Measurements from ENCODE around the gene GRIK4. TPM values are rescaled to one million over a fixed set of nuclear protein-coding genes. Genes with fewer than 3 reads are reported as not detected.
"Not testable (repeated sequence)": the region's sequence is repeated elsewhere in the genome, so short reads cannot be mapped to it uniquely, and the experiment has no call there.

Gene GRIK4
- total RNA-seq, 2 experiments from 2014 or later = not detected

GRCh38 chr11:120494595-120494994 lies 17.0 kb upstream of the GRIK4 start:
- Mint-ChIP-seq H3K4me3 (no peak overlapping the region), H3K9me3 (no peaks in the 10 kb centered on the region), H3K36me3 (no peaks in the 10 kb centered on the region), H3K27me3 (peaks cover 4% of the 10 kb centered on the region), H3K27ac (no peak overlapping the region), H3K4me1 (ENCODE audit: low read depth) (no peaks in the 10 kb centered on the region)
- POLR2A ChIA-PET = no interaction called here
- CTCF ChIA-PET = interaction anchor here (1.5 kb wide), 1 partner anchor 159 kb away, joined by 4 read pairs; no protein-coding TSS in a partner anchor
- intact Hi-C loops (cut with micrococcal nuclease) = no loop called here
- no peak for DNase-seq

DNA sequence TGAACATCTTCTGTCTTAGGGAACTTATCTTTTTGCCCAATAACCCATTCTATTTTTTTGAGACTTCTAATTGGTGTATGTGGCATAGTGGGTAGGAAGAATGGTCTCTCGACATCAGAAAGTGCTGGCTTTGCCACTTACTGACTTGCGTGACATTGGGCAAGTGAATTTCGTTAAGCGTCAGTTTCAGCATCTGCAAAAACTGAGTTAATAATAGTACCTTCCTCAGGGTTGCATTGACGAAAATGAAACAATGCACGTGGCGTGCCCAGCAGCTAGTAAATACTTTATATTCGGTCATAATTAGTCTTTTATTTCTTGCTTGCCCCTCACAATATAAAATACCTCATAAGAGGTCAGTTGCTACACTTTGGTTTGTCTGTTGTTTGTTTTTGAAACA lies 12.5 kb upstream of the GRIK4 start:
- ChIA-PET CTCF (no interaction called here), POLR2A (no interaction called here)
- no peak overlapping the region for H3K4me3 Mint-ChIP-seq
- H3K9me3 Mint-ChIP-seq = no peaks in the 10 kb centered on the region
- H3K27ac Mint-ChIP-seq = no peak overlapping the region
- no peaks in the 10 kb centered on the region for H3K4me1 Mint-ChIP-seq (ENCODE audit: low read depth)
- H3K36me3 Mint-ChIP-seq = no peaks in the 10 kb centered on the region
- no peak for DNase-seq
- intact Hi-C loops (cut with micrococcal nuclease) = no loop called here
- peaks cover 19% of the 10 kb centered on the region for H3K27me3 Mint-ChIP-seq

- H3K27ac Mint-ChIP-seq = no peak overlapping the region
- no peaks in the 10 kb centered on the region for H3K36me3 Mint-ChIP-seq
- POLR2A ChIA-PET = no interaction called here
These were observed 11.7 kb upstream of the GRIK4 start for GRCh38 chr11:120499859-120500258.

DNA sequence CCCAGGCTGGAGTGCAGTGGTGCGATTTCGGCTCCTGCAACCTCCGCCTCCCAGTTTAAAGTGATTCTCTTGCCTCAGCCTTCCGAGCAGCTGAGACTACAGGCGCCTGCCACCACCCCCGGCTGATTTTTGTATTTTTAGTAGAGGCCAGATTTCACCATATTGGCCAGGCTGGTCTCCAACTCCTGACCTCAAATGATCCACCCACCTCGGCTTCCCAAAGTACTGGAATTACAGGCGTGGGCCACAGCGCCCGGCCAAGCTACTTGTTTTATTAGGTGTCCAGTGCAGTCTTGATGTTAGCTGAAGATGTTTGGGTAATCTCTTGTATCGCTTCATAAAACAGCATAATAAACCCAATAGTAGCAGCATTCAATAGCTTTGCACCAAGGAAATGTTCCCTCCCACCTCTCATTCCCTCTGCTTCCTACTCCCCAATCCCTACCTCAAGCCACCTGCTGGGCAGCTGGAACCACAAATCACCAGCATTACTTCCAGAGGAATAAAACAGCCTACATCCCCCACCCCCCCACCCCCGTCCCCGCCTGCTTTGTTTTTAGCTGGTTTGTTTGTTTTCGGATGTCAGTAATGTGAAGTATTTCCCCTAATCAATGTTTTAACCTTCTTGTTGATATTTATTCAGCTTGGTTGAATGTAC lies 11.0 kb upstream of the GRIK4 start:
- Mint-ChIP-seq H3K4me3 (no peak overlapping the region), H3K36me3 (no peaks in the 10 kb centered on the region), H3K27me3 (peaks cover 27% of the 10 kb centered on the region), H3K9me3 (no peaks in the 10 kb centered on the region), H3K4me1 (ENCODE audit: low read depth) (no peaks in the 10 kb centered on the region), H3K27ac (no peak overlapping the region)
- ChIA-PET CTCF (interaction anchor here (2.5 kb wide), 1 partner anchor 11 kb away, joined by 8 read pairs; the partner anchor contains the start of gene GRIK4), POLR2A (no interaction called here)
- intact Hi-C loops (cut with micrococcal nuclease) = loop anchor here (10.0 kb wide), 1 partner anchor 166 kb away; the partner anchor contains the start of gene ARHGEF12
- no peak for DNase-seq

More at GRCh38 chr11:120499859-120500258, 11.7 kb upstream of the GRIK4 start:
- Mint-ChIP-seq H3K27me3 (peaks cover 24% of the 10 kb centered on the region), H3K9me3 (no peaks in the 10 kb centered on the region), H3K4me1 (ENCODE audit: low read depth) (no peaks in the 10 kb centered on the region), H3K4me3 (no peak overlapping the region)
- CTCF ChIA-PET = interaction anchor here (0.6 kb wide), 1 partner anchor 1991 kb away, joined by 3 read pairs; no protein-coding TSS in a partner anchor
- no peak for DNase-seq
- intact Hi-C loops (cut with micrococcal nuclease) = loop anchor here (10.0 kb wide), 1 partner anchor 165 kb away; the partner anchor contains the start of gene ARHGEF12

DNA sequence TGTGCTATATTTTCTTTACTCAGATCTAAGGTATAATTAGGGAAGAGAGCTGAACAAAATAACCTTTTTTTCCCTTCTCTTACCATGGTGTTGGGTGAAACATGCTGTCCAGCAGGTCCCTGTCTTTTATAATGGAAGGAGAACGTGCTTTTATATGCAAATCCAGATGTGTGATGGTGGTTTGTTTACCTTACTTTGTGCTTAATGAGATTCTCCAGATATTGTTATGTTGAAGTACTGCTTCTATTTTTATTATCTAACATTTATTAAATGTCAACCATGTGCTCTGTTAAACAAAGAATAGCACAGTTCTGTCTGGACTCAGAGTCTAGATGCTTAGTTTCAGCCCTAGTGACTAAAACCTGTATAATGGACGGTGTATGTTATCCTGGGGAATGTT lies 10.1 kb upstream of the GRIK4 start:
- intact Hi-C loops (cut with micrococcal nuclease) = loop anchor here (10.0 kb wide), 1 partner anchor 167 kb away; the partner anchor contains the start of gene ARHGEF12
- H3K27ac Mint-ChIP-seq = no peak overlapping the region

GRCh38 chr11:120501976-120502755 lies 9.4 kb upstream of the GRIK4 start:
- no peak overlapping the region for H3K4me3 Mint-ChIP-seq
- no peaks in the 10 kb centered on the region for H3K9me3 Mint-ChIP-seq
- DNase-seq = no peak
- H3K27ac Mint-ChIP-seq = no peak overlapping the region
- intact Hi-C loops (cut with micrococcal nuclease) = loop anchor here (10.0 kb wide), 1 partner anchor 167 kb away; the partner anchor contains the start of gene ARHGEF12
- no peaks in the 10 kb centered on the region for H3K4me1 Mint-ChIP-seq (ENCODE audit: low read depth)
- H3K36me3 Mint-ChIP-seq = no peaks in the 10 kb centered on the region
- CTCF ChIA-PET = interaction anchor here (0.5 to 2.5 kb wide), 2 partner anchors 9 to 690 kb away, joined by 3 to 8 read pairs; partner anchors contain the start of gene GRIK4
- POLR2A ChIA-PET = no interaction called here
- H3K27me3 Mint-ChIP-seq = peaks cover 41% of the 10 kb centered on the region

More for the DNA sequence above, 10.1 kb upstream of the GRIK4 start:
- Mint-ChIP-seq H3K4me3 (no peak overlapping the region), H3K4me1 (ENCODE audit: low read depth) (no peaks in the 10 kb centered on the region), H3K36me3 (no peaks in the 10 kb centered on the region), H3K27me3 (peaks cover 34% of the 10 kb centered on the region), H3K9me3 (no peaks in the 10 kb centered on the region)
- ChIA-PET POLR2A (no interaction called here), CTCF (interaction anchor here (2.5 kb wide), 1 partner anchor 10 kb away, joined by 8 read pairs; the partner anchor contains the start of gene GRIK4)
- no peak for DNase-seq

DNA sequence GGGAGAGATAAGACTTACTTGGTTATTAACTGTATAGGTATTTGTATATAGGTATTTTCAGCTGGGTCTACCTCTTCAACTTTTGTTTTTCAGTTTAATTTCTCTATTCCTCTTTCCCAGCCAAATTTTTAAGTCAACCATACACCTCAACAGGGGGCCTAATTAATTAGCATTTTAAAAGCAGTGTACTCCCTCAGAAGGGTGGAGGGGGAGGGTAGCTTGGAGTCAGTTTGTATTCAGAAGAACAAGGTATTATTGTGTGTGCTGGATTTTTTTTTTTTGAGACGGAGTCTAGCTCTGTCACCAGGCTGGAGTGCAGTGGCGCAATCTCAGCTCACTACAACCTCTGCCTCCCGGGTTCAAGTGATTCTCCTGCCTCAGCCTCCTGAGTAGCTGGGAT lies 8.0 kb upstream of the GRIK4 start:
- POLR2A ChIA-PET; DNase-seq; H3K4me3 Mint-ChIP-seq; H3K27ac Mint-ChIP-seq; CTCF ChIA-PET; H3K4me1 Mint-ChIP-seq (ENCODE audit: low read depth); H3K36me3 Mint-ChIP-seq; H3K9me3 Mint-ChIP-seq: not testable (repeated sequence)
- intact Hi-C loops (cut with micrococcal nuclease) = loop anchor here (10.0 kb wide), 1 partner anchor 169 kb away; the partner anchor contains the start of gene ARHGEF12
- peaks cover 45% of the 10 kb centered on the region for H3K27me3 Mint-ChIP-seq

- intact Hi-C loops (cut with micrococcal nuclease) = loop anchor here (10.0 kb wide), 1 partner anchor 171 kb away; the partner anchor contains the start of gene ARHGEF12
- no peaks in the 10 kb centered on the region for H3K36me3 Mint-ChIP-seq
- H3K4me1 Mint-ChIP-seq (ENCODE audit: low read depth) = peaks cover 1% of the 10 kb centered on the region
- H3K27me3 Mint-ChIP-seq = peaks cover 58% of the 10 kb centered on the region
- no peak for DNase-seq
- no peak overlapping the region for H3K4me3 Mint-ChIP-seq
- H3K9me3 Mint-ChIP-seq = no peaks in the 10 kb centered on the region
- POLR2A ChIA-PET = no interaction called here
- CTCF ChIA-PET = interaction anchor here (1.6 kb wide), 1 partner anchor 179 kb away, joined by 5 read pairs; no protein-coding TSS in a partner anchor
- no peak overlapping the region for H3K27ac Mint-ChIP-seq
These were observed 5.6 kb upstream of the GRIK4 start for GRCh38 chr11:120505801-120506425.

DNA sequence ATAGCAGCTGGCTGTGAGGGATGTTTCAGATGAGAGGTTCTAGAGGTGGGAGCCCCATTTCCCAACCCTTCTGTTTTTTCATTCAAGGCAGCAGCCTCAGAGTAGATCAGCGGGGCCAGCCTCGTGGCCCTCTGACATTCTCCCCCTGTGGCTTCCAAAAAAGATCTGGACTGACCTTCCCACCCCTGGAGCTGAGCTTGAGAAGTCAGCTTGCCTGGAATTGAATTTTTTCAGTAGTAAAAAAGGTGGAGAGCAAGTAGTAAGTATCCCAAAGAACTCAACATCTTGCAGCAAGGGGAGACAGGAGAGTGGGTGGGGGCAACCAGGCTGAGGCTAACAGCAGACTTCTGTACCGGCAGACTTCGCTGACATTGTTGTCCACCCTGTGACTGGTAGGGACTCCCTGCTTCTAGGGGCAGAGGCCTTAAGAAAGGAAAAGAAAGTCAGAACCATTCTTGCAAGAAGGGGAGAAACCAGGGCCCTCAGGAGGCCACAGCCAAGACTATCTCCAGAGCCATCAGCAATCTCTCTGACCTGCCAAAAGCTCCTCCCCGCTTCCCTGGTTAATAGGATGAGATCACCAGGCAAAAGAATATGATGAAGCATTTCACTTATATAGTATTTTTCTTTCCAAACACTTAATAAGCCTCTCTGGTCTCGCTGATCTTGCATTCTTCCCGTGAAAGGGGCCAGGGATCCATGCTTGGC lies 2.0 kb upstream of the GRIK4 start:
- Mint-ChIP-seq H3K36me3 (no peaks in the 10 kb centered on the region), H3K27ac (no peak overlapping the region), H3K4me3 (no peak overlapping the region), H3K4me1 (ENCODE audit: low read depth) (peaks cover 2% of the 10 kb centered on the region), H3K27me3 (peaks cover 65% of the 10 kb centered on the region), H3K9me3 (no peaks in the 10 kb centered on the region)
- no peak for DNase-seq
- intact Hi-C loops (cut with micrococcal nuclease) = loop anchor here (2.0 to 10.0 kb wide), 2 partner anchors 175 to 685 kb away; partner anchors contain the start of gene ARHGEF12
- POLR2A ChIA-PET = no interaction called here
- CTCF ChIA-PET = interaction anchor here (0.6 to 4.6 kb wide), 4 partner anchors 176 to 1739 kb away, joined by 3 to 59 read pairs (median 3); no protein-coding TSS in a partner anchor

DNA sequence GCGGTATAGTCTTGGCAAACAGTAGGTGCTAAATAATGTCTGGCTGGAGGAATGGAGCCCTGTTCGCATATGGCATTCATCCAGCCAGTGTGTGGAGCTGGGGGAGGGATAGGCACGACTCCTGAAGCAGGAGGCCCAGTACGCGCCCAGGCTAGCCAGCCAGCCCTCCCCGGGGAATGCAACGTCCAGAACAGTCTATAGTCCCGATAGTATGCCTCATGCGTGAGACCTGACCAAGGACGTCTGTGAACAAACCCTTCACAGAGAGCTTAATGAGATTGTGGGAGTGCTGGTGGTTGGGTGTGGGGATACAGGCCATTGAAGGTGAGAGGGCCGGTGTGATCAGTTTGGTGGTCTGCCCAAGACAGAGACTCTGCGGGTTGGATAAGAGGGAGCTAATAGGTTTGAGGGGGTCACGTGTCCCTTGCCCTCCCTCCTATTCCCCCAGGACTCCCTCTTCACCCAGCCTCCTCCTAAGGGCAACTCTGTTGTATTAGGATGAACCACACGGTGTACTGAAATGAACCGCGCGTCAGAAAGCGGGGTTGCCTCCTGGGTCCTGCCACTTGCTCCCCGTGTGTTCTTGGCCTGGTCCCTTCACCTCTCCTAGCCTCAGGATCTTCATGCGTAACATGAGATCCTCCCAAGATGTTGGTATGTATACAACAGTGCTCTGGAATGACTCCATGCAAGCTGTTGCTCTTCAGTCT lies 987 bp upstream of the GRIK4 start:
- H3K4me1 Mint-ChIP-seq (ENCODE audit: low read depth) = peaks cover 2% of the 10 kb centered on the region
- H3K4me3 Mint-ChIP-seq = no peak overlapping the region
- H3K27ac Mint-ChIP-seq = no peak overlapping the region
- intact Hi-C loops (cut with micrococcal nuclease) = loop anchor here (1.0 to 2.0 kb wide), 4 partner anchors 175 to 684 kb away; no protein-coding TSS in a partner anchor
- ChIA-PET POLR2A (no interaction called here), CTCF (interaction anchor here (0.6 to 4.6 kb wide), 13 partner anchors 9 to 684 kb away, joined by 3 to 59 read pairs (median 3); partner anchors contain the start of gene ARHGEF12)
- H3K27me3 Mint-ChIP-seq = peaks cover 71% of the 10 kb centered on the region
- no peak for DNase-seq
- H3K36me3 Mint-ChIP-seq = no peaks in the 10 kb centered on the region
- no peaks in the 10 kb centered on the region for H3K9me3 Mint-ChIP-seq

Measured in activated CD4-positive, alpha-beta memory T cell treated with anti-CD3 and anti-CD28 coated beads for 36 hours (primary cell).